Calu3 (cell line): ENCODE measurements around the gene UNC13C. TPM values are rescaled to one million over a fixed set of nuclear protein-coding genes. Genes with fewer than 3 reads are reported as not detected.

Source experiments
- BruUV-seq: library from RNA; stranded (reverse); fragments of 400-500 nt; replicated peaks from 2 replicates; lab custom pipeline; 2021; lab: Mats Ljungman, UMichigan
- CTCF ChIA-PET: fragments of 300-600 bp; sonication (Branson Sonifier 250); formaldehyde crosslinking; loops from one replicate; lab custom pipeline; 2022; ENCODE audit warnings: antibody characterized with exemption; lab: Charles Lee
- DNase-seq: peaks from one replicate; pipeline ENCODE4 v3.0.0; 2022
- H3K27ac Mint-ChIP-seq: one replicate; pipeline ENCODE4 v1.8.0; 2022; ENCODE audit warnings: mixed read lengths; ENCODE audit not compliant: unreplicated experiment
- H3K27me3 Mint-ChIP-seq: one replicate; pipeline ENCODE4 v1.8.0; 2022; ENCODE audit warnings: mixed read lengths; ENCODE audit not compliant: unreplicated experiment
- H3K36me3 Mint-ChIP-seq: one replicate; pipeline ENCODE4 v1.8.0; 2022; ENCODE audit warnings: mild to moderate bottlenecking, moderate library complexity, mixed read lengths; ENCODE audit not compliant: insufficient read depth, unreplicated experiment
- H3K4me1 Mint-ChIP-seq: one replicate; pipeline ENCODE4 v1.8.0; 2022; ENCODE audit warnings: mild to moderate bottlenecking, low read depth, mixed read lengths; ENCODE audit not compliant: unreplicated experiment
- H3K4me3 Mint-ChIP-seq: one replicate; pipeline ENCODE4 v1.8.0; 2022; ENCODE audit warnings: mild to moderate bottlenecking, low read depth, moderate library complexity, mixed read lengths; ENCODE audit not compliant: unreplicated experiment
- H3K9me3 Mint-ChIP-seq: one replicate; pipeline ENCODE4 v1.8.0; 2022; ENCODE audit warnings: low read depth, mixed read lengths; ENCODE audit not compliant: unreplicated experiment
- CTCF ChIP-seq: fragments of 200-600 bp; IDR thresholded peaks from one replicate; pipeline ENCODE4 v1.8.0; 2022; ENCODE audit warnings: antibody characterized with exemption; ENCODE audit not compliant: unreplicated experiment
- intact Hi-C: fragments of 100-400 bp; cut with micrococcal nuclease; formaldehyde crosslinking; loops from one replicate; pipeline ENCODE4 v1.10.0; 2022; ENCODE audit not compliant: unreplicated experiment
- total RNA-seq: library from RNA; stranded (reverse); gene quantifications from 2 replicates; pipeline ENCODE4 v1.2.3, GENCODE V29; 2022

Gene UNC13C
- total RNA-seq, 1 experiment from 2014 or later: 0.38 TPM

DNA sequence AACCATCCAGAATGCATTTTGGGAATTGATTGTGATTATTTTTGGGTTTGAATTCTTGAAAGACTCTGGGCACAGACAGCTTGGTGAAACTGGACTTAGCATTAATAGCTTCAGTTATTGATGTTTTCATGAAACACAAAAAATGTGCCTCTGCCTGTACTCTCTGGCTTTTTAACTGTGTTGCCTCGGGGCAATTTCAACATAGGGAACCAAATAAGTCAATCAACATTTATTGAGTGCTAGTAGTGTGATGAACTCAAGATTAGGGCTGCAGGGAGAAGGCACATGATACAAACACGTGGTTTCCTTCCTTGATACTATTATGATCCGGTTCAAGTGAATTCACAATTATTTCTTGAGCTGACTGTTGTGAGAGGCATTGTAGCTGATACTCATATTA, 50.8 kb downstream of the UNC13C start:
- Mint-ChIP-seq H3K4me3 (no peak overlapping the region), H3K4me1 (no peaks in the 10 kb centered on the region), H3K27ac (no peak overlapping the region), H3K9me3 (peaks cover 9% of the 10 kb centered on the region), H3K36me3 (no peaks in the 10 kb centered on the region), H3K27me3 (no peaks in the 10 kb centered on the region)
- intact Hi-C loops: no loop called here
- BruUV-seq: no TSS peak
- DNase-seq: no peak
- CTCF ChIA-PET: no interaction called here
- TF ChIP-seq CTCF: no peak

DNA sequence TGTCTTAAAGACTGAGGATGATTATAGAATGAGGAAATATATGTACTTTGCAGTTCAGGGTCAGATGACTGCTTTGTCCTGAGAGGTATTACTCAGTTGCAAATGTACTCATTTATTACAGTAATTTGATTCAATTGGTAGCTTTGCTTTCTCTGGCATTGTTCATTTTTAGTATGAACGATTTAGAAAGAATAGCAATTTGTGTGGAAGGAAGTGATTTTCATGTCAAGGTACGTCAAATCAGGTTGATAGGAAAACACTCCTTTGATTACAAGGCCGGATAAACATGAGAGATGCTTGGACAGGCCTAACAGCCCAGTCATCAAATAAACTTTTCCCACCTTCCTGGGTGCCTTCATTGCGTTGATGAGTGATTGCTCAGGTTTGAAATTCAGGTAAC, 53.8 kb downstream of the UNC13C start:
- Mint-ChIP-seq H3K27ac (no peak overlapping the region), H3K27me3 (no peaks in the 10 kb centered on the region), H3K36me3 (no peaks in the 10 kb centered on the region), H3K4me1 (no peaks in the 10 kb centered on the region), H3K9me3 (peaks cover 5% of the 10 kb centered on the region), H3K4me3 (no peak overlapping the region)
- no TSS peak for BruUV-seq
- CTCF ChIA-PET: no interaction called here
- intact Hi-C loops: no loop called here
- DNase-seq: no peak
- no peak for TF ChIP-seq CTCF

GRCh38 chr15:54033356-54033860, 55.2 kb downstream of the UNC13C start:
- CTCF ChIA-PET: no interaction called here
- no peak for TF ChIP-seq CTCF
- Mint-ChIP-seq H3K4me1 (no peaks in the 10 kb centered on the region), H3K36me3 (no peaks in the 10 kb centered on the region), H3K27me3 (no peaks in the 10 kb centered on the region), H3K4me3 (no peak overlapping the region), H3K27ac (no peak overlapping the region), H3K9me3 (peaks cover 2% of the 10 kb centered on the region)
- BruUV-seq: no TSS peak
- intact Hi-C loops: no loop called here
- no peak for DNase-seq

- Mint-ChIP-seq H3K4me3 (no peak overlapping the region), H3K27me3 (no peaks in the 10 kb centered on the region), H3K4me1 (no peaks in the 10 kb centered on the region), H3K36me3 (no peaks in the 10 kb centered on the region), H3K9me3 (peaks cover 2% of the 10 kb centered on the region), H3K27ac (no peak overlapping the region)
- DNase-seq: no peak
- intact Hi-C loops: no loop called here
- no peak for TF ChIP-seq CTCF
- CTCF ChIA-PET: no interaction called here
- BruUV-seq: no TSS peak
These were observed 55.7 kb downstream of the UNC13C start for GRCh38 chr15:54033869-54034458.
